GM12874 (cell line): ENCODE results near the gene OR52I1.

Source experiments
- CTCF ChIP-seq: IDR thresholded peaks from 2 replicates; pipeline ENCODE4 v1.5.1; 2011; ENCODE audit warnings: low read depth, mild to moderate bottlenecking, control low read depth, low read length, moderate library complexity; ENCODE audit not compliant: insufficient read depth

The OR52I1 gene

GRCh38 chr11:4641501-4641900 is 47.7 kb downstream of the OR52I1 start:
- no peak for TF ChIP-seq CTCF

- no peak for TF ChIP-seq CTCF
Observed at GRCh38 chr11:4642043-4642442, 48.2 kb downstream of the OR52I1 start.

- no peak for TF ChIP-seq CTCF
Observed at GRCh38 chr11:4643076-4643475, 49.2 kb downstream of the OR52I1 start.

GRCh38 chr11:4643682-4644081 is 49.8 kb downstream of the OR52I1 start, which contains the start of gene OR51E1:
Gene OR51E1 (plus strand): TSS chr11:4643982. CDS start chr11:4652527, 8,545 bp downstream.
- TF ChIP-seq CTCF, result no peak

- TF ChIP-seq CTCF, result no peak
Observed at GRCh38 chr11:4644233-4644632, 50.4 kb downstream of the OR52I1 start.
